GM19468 (cell line): ENCODE measurements around the gene MYOF.

ENCODE experiments used
- ATAC-seq: cut with Tn5 transposase; IDR thresholded peaks from one replicate; pipeline ENCODE4 v1.9.1; 2021; ENCODE audit warnings: mild to moderate bottlenecking, moderate library complexity, moderate number of reproducible peaks; ENCODE audit not compliant: unreplicated experiment; ENCODE audit errors: extremely low read depth

The MYOF gene

GRCh38 chr10:93404048-93404354, 78.1 kb downstream of the MYOF start:
- ATAC-seq = no peak

GRCh38 chr10:93403152-93404047, 78.7 kb downstream of the MYOF start:
- ATAC-seq = no peak

GRCh38 chr10:93402192-93402591, 79.9 kb downstream of the MYOF start:
- no peak for ATAC-seq

- ATAC-seq = no peak
Measured at GRCh38 chr10:93398528-93398927, 83.6 kb downstream of the MYOF start.

GRCh38 chr10:93397020-93397419, 85.1 kb downstream of the MYOF start:
- ATAC-seq = no peak

- no peak for ATAC-seq
Measured at GRCh38 chr10:93393211-93393610, 88.9 kb downstream of the MYOF start.

GRCh38 chr10:93392121-93392520, 90.0 kb downstream of the MYOF start:
- no peak for ATAC-seq

- ATAC-seq = no peak
Measured at GRCh38 chr10:93390306-93391090, 91.6 kb downstream of the MYOF start.

- ATAC-seq = no peak
Measured at GRCh38 chr10:93386631-93387369, 95.3 kb downstream of the MYOF start.

GRCh38 chr10:93385345-93385744, 96.8 kb downstream of the MYOF start:
- no peak for ATAC-seq

- no peak for ATAC-seq
Measured at GRCh38 chr10:93384006-93384405, 98.1 kb downstream of the MYOF start.

- no peak for ATAC-seq
Measured at GRCh38 chr10:93383562-93383981, 98.6 kb downstream of the MYOF start.

- no peak for ATAC-seq
Measured at GRCh38 chr10:93379731-93380575, 102.2 kb downstream of the MYOF start.

GRCh38 chr10:93378997-93379730, 103.0 kb downstream of the MYOF start:
- no peak for ATAC-seq

- no peak for ATAC-seq
Measured at GRCh38 chr10:93378039-93378438, 104.1 kb downstream of the MYOF start.

- peak; percentile 46 for ATAC-seq
Measured at GRCh38 chr10:93376372-93377293, 105.5 kb downstream of the MYOF start.

- no peak for ATAC-seq
Measured at GRCh38 chr10:93370961-93371360, 111.2 kb downstream of the MYOF start.

- no peak for ATAC-seq
Measured at GRCh38 chr10:93369588-93370164, 112.5 kb downstream of the MYOF start.
